GM12878 (cell line): ENCODE results near the gene TRRAP. TPM values are rescaled to one million over a fixed set of nuclear protein-coding genes. Genes with fewer than 3 reads are reported as not detected.

Experiments used
- ATAC-seq: fragments of 200-7000 bp; cut with Tn5 transposase; 3 replicates; pipeline ENCODE4 v1.9.1; 2020; ENCODE audit warnings: mild to moderate bottlenecking, moderate library complexity
- BruUV-seq: library from RNA; stranded (reverse); fragments of 400-500 nt; replicated peaks from 2 replicates; lab custom pipeline; 2021; lab: Mats Ljungman, UMichigan
- CTCF ChIA-PET: fragments of 300-600 bp; sonication (Branson Sonifier 250); formaldehyde crosslinking; extraction: SDS; loops from one replicate; lab custom pipeline; 2021; ENCODE audit warnings: inconsistent platforms; lab: Yijun Ruan, JAX
- POLR2A ChIA-PET: fragments of 350-600 bp; formaldehyde crosslinking; extraction: SDS; loops from one replicate; lab custom pipeline; 2021; ENCODE audit warnings: inconsistent platforms; lab: Charles Lee
- RAD21 ChIA-PET: fragments of 300-600 bp; sonication (Branson Sonifier 250); formaldehyde crosslinking; loops from one replicate; lab custom pipeline; 2023; ENCODE audit warnings: antibody characterized with exemption; ENCODE audit not compliant: unreplicated experiment; lab: Charles Lee
- SMC1A ChIA-PET: fragments of 300-600 bp; sonication (Branson Sonifier 250); formaldehyde crosslinking; loops from one replicate; lab custom pipeline; 2023; ENCODE audit not compliant: unreplicated experiment, uncharacterized antibody; lab: Charles Lee
- DNase-seq: peaks from one replicate; pipeline ENCODE4 v3.0.0-alpha.2; 2011; ENCODE audit warnings: low read depth, low spot score
- FAIRE-seq: peaks from 3 replicates; lab custom pipeline; 2011; peaks lifted over from hg19 to GRCh38; lab: Jason Lieb, UNC
- H2AFZ ChIP-seq: 2 replicates; pipeline ENCODE4 v1.6.0; 2011; ENCODE audit warnings: low read depth, low read length, control low read depth; ENCODE audit not compliant: control insufficient read depth
- H3K27ac ChIP-seq: 2 replicates; pipeline ENCODE4 v1.5.1; 2011; ENCODE audit warnings: control low read depth; ENCODE audit not compliant: control insufficient read depth, insufficient read depth
- H3K27me3 ChIP-seq, 2 experiments: replicated peaks in 1 of 2; 2 replicates each; pipeline versions ENCODE4 v1.6.0 to v1.6.1; 2011; ENCODE audit warnings: low read length in 1 of 2; ENCODE audit not compliant: control insufficient read depth in 2 of 2, insufficient read depth in 2 of 2
- H3K36me3 ChIP-seq, 2 experiments: 2 replicates each; pipeline ENCODE4 v1.5.1; 2011; ENCODE audit warnings: low read length in 1 of 2; ENCODE audit not compliant: control insufficient read depth in 2 of 2, insufficient read depth in 2 of 2
- H3K4me1 ChIP-seq: 2 replicates; pipeline ENCODE4 v1.6.1; 2011; ENCODE audit warnings: mild to moderate bottlenecking, low read length, moderate library complexity, mixed read lengths; ENCODE audit not compliant: control insufficient read depth, insufficient read depth
- H3K4me2 ChIP-seq: 2 replicates; pipeline ENCODE4 v1.6.0; 2011; ENCODE audit warnings: control low read depth; ENCODE audit not compliant: control insufficient read depth, insufficient read depth
- H3K4me3 ChIP-seq: fragments of 200-600 bp; sonication (generic); 2 replicates; pipeline ENCODE4 v1.5.1; 2016
- H3K79me2 ChIP-seq: 2 replicates; pipeline ENCODE4 v1.6.0; 2011; ENCODE audit warnings: low read length; ENCODE audit not compliant: control insufficient read depth, insufficient read depth
- H3K9ac ChIP-seq: 2 replicates; pipeline ENCODE4 v1.8.0; 2011; ENCODE audit warnings: low read length, control low read depth, mixed read lengths; ENCODE audit not compliant: control insufficient read depth, insufficient read depth
- H3K9me3 ChIP-seq: replicated peaks from 3 replicates; pipeline ENCODE4 v1.5.1; 2011; ENCODE audit warnings: mild to moderate bottlenecking, low read length; ENCODE audit not compliant: control insufficient read depth, insufficient read depth
- H4K20me1 ChIP-seq: 2 replicates; pipeline ENCODE4 v1.6.0; 2011; ENCODE audit not compliant: control insufficient read depth, insufficient read depth
- E2F4 ChIP-seq: IDR thresholded peaks from 2 replicates; pipeline ENCODE4 v1.6.1; 2012; ENCODE audit warnings: low read depth, low read length, improper control_type of control experiment
- HCFC1 ChIP-seq: fragments of 150-350 bp; IDR thresholded peaks from 2 replicates; pipeline ENCODE4 v1.6.1; 2014; ENCODE audit warnings: low read length
- HDAC6 ChIP-seq: fragments of 200-600 bp; sonication (generic); IDR thresholded peaks from one replicate; pipeline ENCODE4 v1.8.0; 2017; ENCODE audit warnings: antibody characterized with exemption; ENCODE audit not compliant: unreplicated experiment
- NR2C1 ChIP-seq: fragments of 450-650 bp; IDR thresholded peaks from 2 replicates; pipeline ENCODE4 v1.6.1; 2017; ENCODE audit warnings: antibody characterized with exemption, mild to moderate bottlenecking, moderate library complexity
- PML ChIP-seq: IDR thresholded peaks from 2 replicates; pipeline ENCODE4 v1.6.1; 2012; ENCODE audit warnings: low read length, inconsistent platforms
- SMAD5 ChIP-seq: IDR thresholded peaks from 2 replicates; pipeline ENCODE4 v1.6.1; 2016; ENCODE audit warnings: antibody characterized with exemption, low read depth
- SREBF1 ChIP-seq: IDR thresholded peaks from 2 replicates; pipeline ENCODE4 v1.6.1; 2012; ENCODE audit warnings: mild to moderate bottlenecking, low read length
- ZBED1 ChIP-seq: IDR thresholded peaks from 2 replicates; pipeline ENCODE4 v1.6.1; 2016; ENCODE audit warnings: borderline replicate concordance
- WGBS: methylation state at CpG from one replicate; pipeline ENCODE4 v1.1.6; 2016; ENCODE audit warnings: low lambda C conversion rate; ENCODE audit not compliant: insufficient replicate concordance, insufficient coverage; ENCODE audit errors: missing lambda C conversion rate; 5-methylcytosine and 5-hydroxymethylcytosine counted together
- in situ Hi-C: fragments of 300-500 bp; cut with MboI; formaldehyde crosslinking; loops from 9 replicates; pipeline ENCODE4 v1.14.3; 2018; ENCODE audit warnings: mixed read lengths
- intact Hi-C: fragments of 100-400 bp; cut with micrococcal nuclease; formaldehyde crosslinking; loops from one replicate; pipeline ENCODE4 v1.14.2; 2022; ENCODE audit not compliant: unreplicated experiment
- polyA plus RNA-seq, 11 experiments: library from polyadenylated mRNA; depleted of rRNA in 4 of 11; unstranded in 6 of 11; stranded (reverse) in 5 of 11; fragments of >200 nt; fragmentation: Nextera tagmentation in 4 of 11; fragmentation: Illumina TruSeq in 1 of 11; extraction: Ambion mirVana in 4 of 11; extraction: Trizol in 1 of 11; gene quantifications; 1 replicate in 1 of 11; 2 replicates in 10 of 11; pipeline versions ENCODE4 v1.2.1 to v1.2.3, GENCODE V29; 2011 to 2016; ENCODE audit warnings: inconsistent platforms in 2 of 11, missing spikeins in 2 of 11, low read depth in 1 of 11
- total RNA-seq, 4 experiments: library from RNA; depleted of rRNA in 3 of 4; stranded (reverse); fragments of >200 nt in 3 of 4; fragmentation: Illumina TruSeq in 1 of 4; extraction: Trizol in 1 of 4; gene quantifications; 2 replicates each; pipeline versions ENCODE4 v1.2.1 to v1.2.3, GENCODE V29; 2013 to 2021
- TF ChIP-seq, protein P1 (sequence below): fragments of 150-350 bp; IDR thresholded peaks from 2 replicates; pipeline ENCODE4 v1.6.1; 2016; ENCODE audit warnings: low read depth, low read length

TRRAP gene
- total and polyA plus RNA-seq, 10 of the 15 experiments (the other 5 are each of a cell fraction or from before 2014, with no cell fraction given): 1.1 to 39.3 (median 8.5) TPM

GRCh38 chr7:98974205-98974604 lies 95.9 kb downstream of the TRRAP start:
- WGBS: 97% methylated on average over 4 of the region's 4 CpGs
- FAIRE-seq: no peak
- no peak for TF ChIP-seq SMAD5
- no peak for TF ChIP-seq ZBED1
- no peak for TF ChIP-seq NR2C1
- TF ChIP-seq PML: no peak
- TF ChIP-seq E2F4: no peak
- no peak for TF ChIP-seq HDAC6
- TF ChIP-seq HCFC1: no peak
- TF ChIP-seq, protein P1, sequence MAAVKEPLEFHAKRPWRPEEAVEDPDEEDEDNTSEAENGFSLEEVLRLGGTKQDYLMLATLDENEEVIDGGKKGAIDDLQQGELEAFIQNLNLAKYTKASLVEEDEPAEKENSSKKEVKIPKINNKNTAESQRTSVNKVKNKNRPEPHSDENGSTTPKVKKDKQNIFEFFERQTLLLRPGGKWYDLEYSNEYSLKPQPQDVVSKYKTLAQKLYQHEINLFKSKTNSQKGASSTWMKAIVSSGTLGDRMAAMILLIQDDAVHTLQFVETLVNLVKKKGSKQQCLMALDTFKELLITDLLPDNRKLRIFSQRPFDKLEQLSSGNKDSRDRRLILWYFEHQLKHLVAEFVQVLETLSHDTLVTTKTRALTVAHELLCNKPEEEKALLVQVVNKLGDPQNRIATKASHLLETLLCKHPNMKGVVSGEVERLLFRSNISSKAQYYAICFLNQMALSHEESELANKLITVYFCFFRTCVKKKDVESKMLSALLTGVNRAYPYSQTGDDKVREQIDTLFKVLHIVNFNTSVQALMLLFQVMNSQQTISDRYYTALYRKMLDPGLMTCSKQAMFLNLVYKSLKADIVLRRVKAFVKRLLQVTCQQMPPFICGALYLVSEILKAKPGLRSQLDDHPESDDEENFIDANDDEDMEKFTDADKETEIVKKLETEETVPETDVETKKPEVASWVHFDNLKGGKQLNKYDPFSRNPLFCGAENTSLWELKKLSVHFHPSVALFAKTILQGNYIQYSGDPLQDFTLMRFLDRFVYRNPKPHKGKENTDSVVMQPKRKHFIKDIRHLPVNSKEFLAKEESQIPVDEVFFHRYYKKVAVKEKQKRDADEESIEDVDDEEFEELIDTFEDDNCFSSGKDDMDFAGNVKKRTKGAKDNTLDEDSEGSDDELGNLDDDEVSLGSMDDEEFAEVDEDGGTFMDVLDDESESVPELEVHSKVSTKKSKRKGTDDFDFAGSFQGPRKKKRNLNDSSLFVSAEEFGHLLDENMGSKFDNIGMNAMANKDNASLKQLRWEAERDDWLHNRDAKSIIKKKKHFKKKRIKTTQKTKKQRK: no peak
- no peak for TF ChIP-seq SREBF1
- TF ChIP-seq, all 136 proteins: peak for 0
- in situ Hi-C loops (no loop called here), intact Hi-C loops (no loop called here)
- POLR2A ChIA-PET: no interaction called here
- H3K4me1 ChIP-seq: no peaks in the 10 kb centered on the region
- no peaks in the 10 kb centered on the region for H3K27me3 ChIP-seq
- no peak for DNase-seq
- no TSS peak for BruUV-seq
- no peak overlapping the region for H3K4me3 ChIP-seq
- ATAC-seq: no peak
- no peaks in the 10 kb centered on the region for H4K20me1 ChIP-seq
- H3K79me2 ChIP-seq: no peaks in the 10 kb centered on the region
- no peak overlapping the region for H3K4me2 ChIP-seq
- RAD21 ChIA-PET: no interaction called here
- no peak overlapping the region for H2AFZ ChIP-seq
- SMC1A ChIA-PET: no interaction called here
- no peak overlapping the region for H3K9ac ChIP-seq
- no peaks in the 10 kb centered on the region for H3K9me3 ChIP-seq
- CTCF ChIA-PET: no interaction called here
- H3K27ac ChIP-seq: no peak overlapping the region
- H3K36me3 ChIP-seq: peaks cover 22 to 26% of the 10 kb centered on the region in 2 experiments
